Mammary epithelial cell (primary cell): ENCODE data around the gene ZNF385B.

Experiments used
- CTCF ChIP-seq, 2 donors: IDR thresholded peaks in 1 of 2; conservative IDR thresholded peaks in 1 of 2; 2 replicates each; pipeline ENCODE4 v1.5.1; 2011 to 2012; ENCODE audit warnings: inconsistent platforms in 2 of 2, low read length in 2 of 2, mild to moderate bottlenecking in 2 of 2, control low read depth in 1 of 2, low read depth in 1 of 2; ENCODE audit not compliant: insufficient read depth in 1 of 2; ENCODE audit errors: extremely low read depth in 1 of 2
- EZH2 ChIP-seq: IDR thresholded peaks from 2 replicates; pipeline ENCODE4 v1.6.1; 2012; ENCODE audit warnings: low read length, inconsistent platforms, borderline replicate concordance

GRCh38 chr2:179646173-179646769 lies 215.1 kb downstream of the ZNF385B start:
- TF ChIP-seq CTCF (conservative IDR thresholded peaks at IDR 0.05 in 1 of 2, IDR thresholded peaks at IDR 0.05 in 1 of 2; ENCODE audit: extremely low read depth in 1 of 2, insufficient read depth in 1 of 2, low read depth in 1 of 2, low read length in 2 of 2) (no peak), EZH2 (no peak)
